ENCODE measurements around the gene BMP8A.

DNA sequence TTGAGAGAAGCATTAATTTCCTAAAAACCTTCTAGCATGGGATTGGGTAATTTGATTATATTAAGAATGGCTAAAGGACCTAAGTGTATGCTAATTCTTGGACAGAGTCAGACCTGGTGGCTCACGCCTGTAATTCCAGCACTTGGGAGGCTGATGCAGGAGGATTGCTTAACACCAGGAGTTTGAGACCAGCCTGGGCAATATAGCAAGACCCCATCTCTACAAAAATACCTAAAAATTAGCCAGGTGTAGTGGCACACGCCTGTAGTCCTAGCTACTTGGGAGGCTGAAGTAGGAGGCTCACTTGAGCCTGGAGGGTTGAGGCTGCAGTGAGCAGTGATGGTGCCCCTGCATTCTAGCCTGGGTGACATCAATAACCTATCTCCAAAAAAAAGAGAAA is 45.9 kb upstream of the BMP8A start:
- no peak for TF ChIP-seq POLR2AphosphoS5 (IDR thresholded peaks at IDR 0.05; ENCODE audit: low read depth, low read length)
- no peak for TF ChIP-seq POLR2A (IDR thresholded peaks at IDR 0.05; ENCODE audit: low read depth, low read length)

Measured in GM12892 (cell line).